GM12873 (cell line): ENCODE measurements around the gene SLC4A2.
A peak's percentile ranks its signal among the peaks of the same experiment; 100 is the strongest.

Source experiments
- CTCF ChIP-seq: IDR thresholded peaks from 2 replicates; pipeline ENCODE4 v1.5.1; 2012; ENCODE audit warnings: low read depth, mild to moderate bottlenecking, moderate library complexity, low read length, control low read depth; ENCODE audit not compliant: insufficient read depth; ENCODE audit errors: missing control alignments

The SLC4A2 gene

GRCh38 chr7:151013733-151014497 lies 45.5 kb upstream of the SLC4A2 start:
- TF ChIP-seq CTCF = peak; percentile 28

- TF ChIP-seq CTCF = no peak
These were observed 44.4 kb upstream of the SLC4A2 start for GRCh38 chr7:151014950-151015349.

- no peak for TF ChIP-seq CTCF
These were observed 43.4 kb upstream of the SLC4A2 start for GRCh38 chr7:151015967-151016366.

GRCh38 chr7:151016505-151016904 lies 42.9 kb upstream of the SLC4A2 start:
- no peak for TF ChIP-seq CTCF

- no peak for TF ChIP-seq CTCF
These were observed 42.4 kb upstream of the SLC4A2 start for GRCh38 chr7:151016942-151017341.

GRCh38 chr7:151017370-151017952 lies 41.9 kb upstream of the SLC4A2 start:
- TF ChIP-seq CTCF = no peak

- peak; percentile 89 for TF ChIP-seq CTCF
These were observed 41.4 kb upstream of the SLC4A2 start for GRCh38 chr7:151017953-151018420.
